A549 (cell line): ENCODE results near the gene PPIF. TPM values are rescaled to one million over a fixed set of nuclear protein-coding genes. Genes with fewer than 3 reads are reported as not detected.
A peak's percentile ranks its signal among the peaks of the same experiment; 100 is the strongest.

Experiments used
- ATAC-seq, 2 experiments: fragments of 200-7000 bp in 1 of 2; fragments of >200 bp in 1 of 2; cut with Nextera tagmentation in 1 of 2; cut with Tn5 transposase in 1 of 2; 3 replicates each; pipeline versions ENCODE4 v1.8.0 to v1.9.1; 2018 to 2020; ENCODE audit warnings: mild to moderate bottlenecking in 1 of 2, moderate library complexity in 1 of 2
- CTCF ChIA-PET: fragments of 300-600 bp; sonication (Branson Sonifier 250); formaldehyde crosslinking; extraction: SDS; loops from one replicate; lab custom pipeline; 2021; ENCODE audit warnings: antibody characterized with exemption, inconsistent platforms; lab: Yijun Ruan, JAX
- POLR2A ChIA-PET: fragments of 350-600 bp; formaldehyde crosslinking; extraction: SDS; loops from one replicate; lab custom pipeline; 2021; ENCODE audit warnings: antibody characterized with exemption, inconsistent platforms; lab: Yijun Ruan, JAX
- DNase-seq, 2 experiments: peaks; one replicate each; pipeline versions ENCODE4 v3.0.0 to v3.0.0-alpha.2; 2011 to 2016; ENCODE audit warnings: low read depth in 1 of 2, low spot score in 1 of 2
- FAIRE-seq: peaks from 2 replicates; lab custom pipeline; 2011; peaks lifted over from hg19 to GRCh38; lab: Jason Lieb, UNC
- H3K27ac ChIP-seq, 2 experiments: fragments of >200 bp; sonication (Bioruptor Twin); formaldehyde crosslinking; 3 replicates each; pipeline ENCODE4 v1.5.1; 2016 to 2017
- H3K4me1 ChIP-seq: fragments of >200 bp; sonication (Bioruptor Twin); formaldehyde crosslinking; 3 replicates; pipeline ENCODE4 v1.6.1; 2016
- H3K4me2 ChIP-seq: fragments of >200 bp; sonication (Bioruptor Twin); formaldehyde crosslinking; 3 replicates; pipeline ENCODE4 v1.6.1; 2016
- H3K4me3 ChIP-seq: fragments of >200 bp; sonication (Bioruptor Twin); formaldehyde crosslinking; 3 replicates; pipeline ENCODE4 v1.5.1; 2016
- H3K9me3 ChIP-seq: fragments of >200 bp; sonication (Bioruptor Twin); formaldehyde crosslinking; 3 replicates; pipeline ENCODE4 v1.6.1; 2016
- BHLHE40 ChIP-seq: IDR thresholded peaks from 2 replicates; pipeline ENCODE4 v1.6.1; 2012; ENCODE audit warnings: low read depth, low read length, inconsistent platforms
- CHD2 ChIP-seq: fragments of 150-350 bp; IDR thresholded peaks from 2 replicates; pipeline ENCODE4 v1.6.1; 2014; ENCODE audit warnings: low read length; ENCODE audit not compliant: partially characterized antibody
- EHF ChIP-seq: fragments of 250-450 bp; sonication (Bioruptor Pico); IDR thresholded peaks from 2 replicates; pipeline ENCODE4 v1.5.0; 2020; ENCODE audit warnings: mild to moderate bottlenecking
- FOSB ChIP-seq: fragments of 250-450 bp; sonication (Bioruptor Pico); IDR thresholded peaks from 2 replicates; pipeline ENCODE4 v1.5.0; 2020; ENCODE audit warnings: mild to moderate bottlenecking, moderate library complexity
- HDAC2 ChIP-seq: fragments of 200-600 bp; sonication (generic); IDR thresholded peaks from 2 replicates; pipeline ENCODE4 v1.6.1; 2016
- HOXA7 ChIP-seq: fragments of 250-450 bp; sonication (Bioruptor Pico); IDR thresholded peaks from 2 replicates; pipeline ENCODE4 v1.5.0; 2020; ENCODE audit warnings: mild to moderate bottlenecking, moderate library complexity
- KDM1A ChIP-seq: fragments of 200-600 bp; sonication (generic); IDR thresholded peaks from 2 replicates; pipeline ENCODE4 v1.6.1; 2016; ENCODE audit warnings: low read depth, mild to moderate bottlenecking
- MAFK ChIP-seq: fragments of 450-650 bp; IDR thresholded peaks from 2 replicates; pipeline ENCODE4 v1.6.1; 2014; ENCODE audit not compliant: partially characterized antibody
- MYC ChIP-seq: IDR thresholded peaks from 2 replicates; pipeline ENCODE4 v1.6.1; 2012; ENCODE audit warnings: mild to moderate bottlenecking, inconsistent platforms, low read length, improper control_type of control experiment, borderline replicate concordance
- NPAS2 ChIP-seq: fragments of 250-450 bp; sonication (Bioruptor Pico); IDR thresholded peaks from 2 replicates; pipeline ENCODE4 v1.8.0; 2022; ENCODE audit warnings: mild to moderate bottlenecking, moderate library complexity, borderline replicate concordance
- POLR2AphosphoS2 ChIP-seq: conservative IDR thresholded peaks from 2 replicates; pipeline ENCODE4 v1.6.1; 2012; ENCODE audit warnings: low read length, improper control_type of control experiment, inconsistent platforms
- RAD21 ChIP-seq, 2 experiments: fragments of >200 bp in 1 of 2; sonication (Bioruptor Twin) in 1 of 2; formaldehyde crosslinking in 1 of 2; IDR thresholded peaks in 1 of 2; conservative IDR thresholded peaks in 1 of 2; 2 replicates in 1 of 2; 3 replicates in 1 of 2; pipeline ENCODE4 v1.6.1; 2012 to 2018; ENCODE audit warnings: inconsistent platforms in 1 of 2
- REST ChIP-seq: fragments of 200-600 bp; sonication (generic); IDR thresholded peaks from 2 replicates; pipeline ENCODE4 v1.6.1; 2016; ENCODE audit warnings: antibody characterized with exemption, mild to moderate bottlenecking, moderate library complexity
- SMC3 ChIP-seq: fragments of >200 bp; sonication (Bioruptor Twin); formaldehyde crosslinking; IDR thresholded peaks from 3 replicates; pipeline ENCODE4 v1.6.1; 2018; ENCODE audit warnings: inconsistent platforms
- SREBF2 ChIP-seq: fragments of 450-650 bp; IDR thresholded peaks from 2 replicates; pipeline ENCODE4 v1.6.1; 2014; ENCODE audit warnings: mild to moderate bottlenecking, moderate library complexity
- USF2 ChIP-seq: fragments of 450-650 bp; IDR thresholded peaks from 2 replicates; pipeline ENCODE4 v1.6.1; 2014; ENCODE audit warnings: antibody characterized with exemption
- ZNF302 ChIP-seq: fragments of 250-450 bp; sonication (Bioruptor Pico); IDR thresholded peaks from 2 replicates; pipeline ENCODE4 v1.9.0; 2021; ENCODE audit warnings: inconsistent platforms, mild to moderate bottlenecking, moderate library complexity
- WGBS: methylation state at CpG from one replicate; pipeline ENCODE4 v1.1.6; 2017; ENCODE audit errors: missing lambda C conversion rate; 5-methylcytosine and 5-hydroxymethylcytosine counted together
- polyA plus RNA-seq, 4 experiments: library from polyadenylated mRNA; depleted of rRNA in 3 of 4; stranded (reverse); fragments of >200 nt; fragmentation: RNase III in 1 of 4; extraction: RNeasy Plus Mini Kit Qiagen cat#74134 plus additional on column Dnase treatment in 1 of 4; gene quantifications; 2 replicates in 3 of 4; 3 replicates in 1 of 4; pipeline ENCODE4 v1.2.3, GENCODE V29; 2011 to 2017

PPIF gene
- polyA plus RNA-seq, 2 of the 4 experiments (the other 2 are of a cell fraction) = 44.8 to 75.0 TPM

GRCh38 chr10:79327090-79327457 lies 20.2 kb upstream of the PPIF start:
- no peak overlapping the region for H3K4me3 ChIP-seq
- WGBS = 88% methylated on average over 8 of the region's 8 CpGs

GRCh38 chr10:79328147-79328701 lies 19.0 kb upstream of the PPIF start:
- FAIRE-seq = no peak
- Histone ChIP-seq H3K9me3 (0 out of 3 replicates have a peak, but pooled peaks cover 2% of the 10 kb centered on the region), H3K4me2 (no peak overlapping the region), H3K4me1 (peaks cover 17% of the 10 kb centered on the region), H3K27ac (peak overlapping the region; percentile 40 to 59; a peak in 3 of 6 replicates), H3K4me3 (no peak overlapping the region)
- CTCF ChIA-PET = interaction anchor here (1.2 kb wide), 1 partner anchor 165 kb away, joined by 3 read pairs; no protein-coding TSS in a partner anchor
- ATAC-seq = 0 out of 6 replicates have a peak, but pooled peaks of 1 of the 2 experiments have one; percentile 2
- 78% methylated on average over 6 of the region's 6 CpGs for WGBS
- DNase-seq = no peak
- no peak for TF ChIP-seq KDM1A
- TF ChIP-seq MAFK = no peak
- TF ChIP-seq REST = no peak
- no peak for TF ChIP-seq SREBF2
- TF ChIP-seq ZNF302 (CRISPR knock-in tag) = no peak
- TF ChIP-seq FOSB = no peak
- POLR2A ChIA-PET = interaction anchor here (1.2 kb wide), 1 partner anchor 20 kb away, joined by 3 read pairs; no protein-coding TSS in a partner anchor

More at GRCh38 chr10:79327090-79327457, 20.2 kb upstream of the PPIF start:
- ChIA-PET POLR2A (no interaction called here), CTCF (interaction anchor here (1.0 to 1.2 kb wide), 2 partner anchors 13 to 166 kb away, joined by 3 read pairs; no protein-coding TSS in a partner anchor)
- no peak overlapping the region for H3K27ac ChIP-seq
- H3K9me3 ChIP-seq = 0 out of 3 replicates have a peak, but pooled peaks cover under 1% of the 10 kb centered on the region
- FAIRE-seq (no peak), ATAC-seq (no peak), DNase-seq (no peak)
- peaks cover 18% of the 10 kb centered on the region for H3K4me1 ChIP-seq
- no peak overlapping the region for H3K4me2 ChIP-seq
- TF ChIP-seq USF2 (no peak), POLR2AphosphoS2 (no peak), MYC (no peak), NPAS2 (no peak), BHLHE40 (no peak), SMC3 (no peak), REST (no peak), EHF (no peak), HDAC2 (no peak), RAD21 (conservative IDR thresholded peaks at IDR 0.05 in 1 of 2, IDR thresholded peaks at IDR 0.05 in 1 of 2) (no peak), HOXA7 (CRISPR knock-in tag) (no peak), CHD2 (no peak), ZNF302 (CRISPR knock-in tag) (no peak)
